WTC11 (cell line): ENCODE results near the gene SYNRG. TPM values are rescaled to one million over a fixed set of nuclear protein-coding genes. Genes with fewer than 3 reads are reported as not detected.

Experiments
- ATF3 ChIP-seq: sonication (generic); formaldehyde crosslinking; conservative IDR thresholded peaks from 2 replicates; pipeline ENCODE4 v1.8.1; 2022; ENCODE audit warnings: mild to moderate bottlenecking, missing genetic modification reagents
- E2F4 ChIP-seq: sonication (generic); formaldehyde crosslinking; IDR thresholded peaks from 2 replicates; pipeline ENCODE4 v1.8.1; 2022; ENCODE audit warnings: low read depth, mild to moderate bottlenecking, moderate library complexity, missing genetic modification reagents, borderline replicate concordance
- ERG ChIP-seq: fragments of 250-450 bp; sonication (Bioruptor Pico); IDR thresholded peaks from 2 replicates; pipeline ENCODE4 v1.8.0; 2021; ENCODE audit warnings: mild to moderate bottlenecking
- GABPB1 ChIP-seq: sonication (generic); formaldehyde crosslinking; IDR thresholded peaks from 2 replicates; pipeline ENCODE4 v1.8.1; 2023; ENCODE audit warnings: mild to moderate bottlenecking, missing genetic modification reagents
- IRF2 ChIP-seq: sonication (generic); formaldehyde crosslinking; IDR thresholded peaks from 2 replicates; pipeline ENCODE4 v1.8.0; 2022; ENCODE audit warnings: low read depth, missing genetic modification reagents, borderline replicate concordance
- ZNF281 ChIP-seq: sonication (generic); formaldehyde crosslinking; IDR thresholded peaks from 2 replicates; pipeline ENCODE4 v1.8.0; 2023; ENCODE audit warnings: mild to moderate bottlenecking, missing genetic modification reagents
- total RNA-seq: library from RNA; stranded (reverse); gene quantifications from 3 replicates; pipeline ENCODE4 v1.2.3, GENCODE V29; 2021
- TF ChIP-seq, protein P1 (sequence below): fragments of 250-450 bp; sonication (Bioruptor Pico); conservative IDR thresholded peaks from 2 replicates; pipeline ENCODE4 v1.9.0; 2021; ENCODE audit warnings: mild to moderate bottlenecking
- TF ChIP-seq, protein P2 (sequence below): sonication (generic); formaldehyde crosslinking; IDR thresholded peaks from 2 replicates; pipeline ENCODE4 v1.8.0; 2023; ENCODE audit warnings: missing genetic modification reagents, mild to moderate bottlenecking, borderline replicate concordance
- TF ChIP-seq, protein P3 (sequence below): sonication (generic); formaldehyde crosslinking; IDR thresholded peaks from 2 replicates; pipeline ENCODE4 v1.8.0; 2022; ENCODE audit warnings: mild to moderate bottlenecking, missing genetic modification reagents
- TF ChIP-seq, protein P4 (sequence below): fragments of 250-450 bp; sonication (Bioruptor Pico); IDR thresholded peaks from 2 replicates; pipeline ENCODE4 v1.9.0; 2021; ENCODE audit warnings: mild to moderate bottlenecking

Gene SYNRG
- total RNA-seq, 1 experiment from 2014 or later: 31.3 TPM

- no peak for TF ChIP-seq ATF3
- TF ChIP-seq IRF2 (CRISPR knock-in tag): no peak
- no peak for TF ChIP-seq ERG
- TF ChIP-seq ZNF281 (CRISPR knock-in tag): no peak
- TF ChIP-seq, protein P1, sequence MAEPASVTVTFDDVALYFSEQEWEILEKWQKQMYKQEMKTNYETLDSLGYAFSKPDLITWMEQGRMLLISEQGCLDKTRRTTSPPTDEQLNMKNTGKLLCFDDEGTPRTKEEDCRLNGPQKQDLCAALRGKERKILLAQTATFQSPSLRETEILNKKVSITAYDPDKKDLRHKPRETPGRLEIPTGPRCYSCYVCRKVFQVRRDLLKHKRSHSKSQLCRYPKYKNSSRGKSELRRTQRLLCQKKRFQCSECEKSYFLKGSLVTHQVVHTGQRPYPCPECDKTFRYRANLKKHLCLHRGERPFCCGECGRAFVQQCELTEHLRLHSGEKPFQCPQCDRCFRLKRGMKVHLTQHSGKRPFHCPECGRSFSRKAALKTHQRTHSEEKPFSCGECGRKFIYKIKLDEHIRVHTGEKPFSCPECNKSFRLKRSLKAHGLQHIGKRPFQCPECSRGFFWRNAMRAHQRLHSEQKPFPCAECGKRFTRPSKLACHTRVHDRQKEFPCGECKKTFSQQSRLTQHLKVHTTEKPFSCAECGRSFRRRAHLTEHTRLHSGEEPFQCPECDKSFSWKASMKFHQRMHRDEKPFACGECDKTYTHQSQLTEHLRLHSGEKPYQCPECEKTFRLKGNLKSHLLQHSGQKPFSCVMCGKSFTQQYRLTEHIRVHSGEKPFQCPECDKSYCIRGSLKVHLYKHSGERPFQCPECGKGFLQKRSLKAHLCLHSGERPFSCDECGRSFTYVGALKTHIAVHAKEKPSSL: no peak
- TF ChIP-seq, protein P2, sequence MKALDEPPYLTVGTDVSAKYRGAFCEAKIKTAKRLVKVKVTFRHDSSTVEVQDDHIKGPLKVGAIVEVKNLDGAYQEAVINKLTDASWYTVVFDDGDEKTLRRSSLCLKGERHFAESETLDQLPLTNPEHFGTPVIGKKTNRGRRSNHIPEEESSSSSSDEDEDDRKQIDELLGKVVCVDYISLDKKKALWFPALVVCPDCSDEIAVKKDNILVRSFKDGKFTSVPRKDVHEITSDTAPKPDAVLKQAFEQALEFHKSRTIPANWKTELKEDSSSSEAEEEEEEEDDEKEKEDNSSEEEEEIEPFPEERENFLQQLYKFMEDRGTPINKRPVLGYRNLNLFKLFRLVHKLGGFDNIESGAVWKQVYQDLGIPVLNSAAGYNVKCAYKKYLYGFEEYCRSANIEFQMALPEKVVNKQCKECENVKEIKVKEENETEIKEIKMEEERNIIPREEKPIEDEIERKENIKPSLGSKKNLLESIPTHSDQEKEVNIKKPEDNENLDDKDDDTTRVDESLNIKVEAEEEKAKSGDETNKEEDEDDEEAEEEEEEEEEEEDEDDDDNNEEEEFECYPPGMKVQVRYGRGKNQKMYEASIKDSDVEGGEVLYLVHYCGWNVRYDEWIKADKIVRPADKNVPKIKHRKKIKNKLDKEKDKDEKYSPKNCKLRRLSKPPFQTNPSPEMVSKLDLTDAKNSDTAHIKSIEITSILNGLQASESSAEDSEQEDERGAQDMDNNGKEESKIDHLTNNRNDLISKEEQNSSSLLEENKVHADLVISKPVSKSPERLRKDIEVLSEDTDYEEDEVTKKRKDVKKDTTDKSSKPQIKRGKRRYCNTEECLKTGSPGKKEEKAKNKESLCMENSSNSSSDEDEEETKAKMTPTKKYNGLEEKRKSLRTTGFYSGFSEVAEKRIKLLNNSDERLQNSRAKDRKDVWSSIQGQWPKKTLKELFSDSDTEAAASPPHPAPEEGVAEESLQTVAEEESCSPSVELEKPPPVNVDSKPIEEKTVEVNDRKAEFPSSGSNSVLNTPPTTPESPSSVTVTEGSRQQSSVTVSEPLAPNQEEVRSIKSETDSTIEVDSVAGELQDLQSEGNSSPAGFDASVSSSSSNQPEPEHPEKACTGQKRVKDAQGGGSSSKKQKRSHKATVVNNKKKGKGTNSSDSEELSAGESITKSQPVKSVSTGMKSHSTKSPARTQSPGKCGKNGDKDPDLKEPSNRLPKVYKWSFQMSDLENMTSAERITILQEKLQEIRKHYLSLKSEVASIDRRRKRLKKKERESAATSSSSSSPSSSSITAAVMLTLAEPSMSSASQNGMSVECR (CRISPR knock-in tag): no peak
- no peak for TF ChIP-seq GABPB1
- TF ChIP-seq, protein P3, sequence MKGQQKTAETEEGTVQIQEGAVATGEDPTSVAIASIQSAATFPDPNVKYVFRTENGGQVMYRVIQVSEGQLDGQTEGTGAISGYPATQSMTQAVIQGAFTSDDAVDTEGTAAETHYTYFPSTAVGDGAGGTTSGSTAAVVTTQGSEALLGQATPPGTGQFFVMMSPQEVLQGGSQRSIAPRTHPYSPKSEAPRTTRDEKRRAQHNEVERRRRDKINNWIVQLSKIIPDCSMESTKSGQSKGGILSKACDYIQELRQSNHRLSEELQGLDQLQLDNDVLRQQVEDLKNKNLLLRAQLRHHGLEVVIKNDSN (CRISPR knock-in tag): no peak
- TF ChIP-seq, protein P4, sequence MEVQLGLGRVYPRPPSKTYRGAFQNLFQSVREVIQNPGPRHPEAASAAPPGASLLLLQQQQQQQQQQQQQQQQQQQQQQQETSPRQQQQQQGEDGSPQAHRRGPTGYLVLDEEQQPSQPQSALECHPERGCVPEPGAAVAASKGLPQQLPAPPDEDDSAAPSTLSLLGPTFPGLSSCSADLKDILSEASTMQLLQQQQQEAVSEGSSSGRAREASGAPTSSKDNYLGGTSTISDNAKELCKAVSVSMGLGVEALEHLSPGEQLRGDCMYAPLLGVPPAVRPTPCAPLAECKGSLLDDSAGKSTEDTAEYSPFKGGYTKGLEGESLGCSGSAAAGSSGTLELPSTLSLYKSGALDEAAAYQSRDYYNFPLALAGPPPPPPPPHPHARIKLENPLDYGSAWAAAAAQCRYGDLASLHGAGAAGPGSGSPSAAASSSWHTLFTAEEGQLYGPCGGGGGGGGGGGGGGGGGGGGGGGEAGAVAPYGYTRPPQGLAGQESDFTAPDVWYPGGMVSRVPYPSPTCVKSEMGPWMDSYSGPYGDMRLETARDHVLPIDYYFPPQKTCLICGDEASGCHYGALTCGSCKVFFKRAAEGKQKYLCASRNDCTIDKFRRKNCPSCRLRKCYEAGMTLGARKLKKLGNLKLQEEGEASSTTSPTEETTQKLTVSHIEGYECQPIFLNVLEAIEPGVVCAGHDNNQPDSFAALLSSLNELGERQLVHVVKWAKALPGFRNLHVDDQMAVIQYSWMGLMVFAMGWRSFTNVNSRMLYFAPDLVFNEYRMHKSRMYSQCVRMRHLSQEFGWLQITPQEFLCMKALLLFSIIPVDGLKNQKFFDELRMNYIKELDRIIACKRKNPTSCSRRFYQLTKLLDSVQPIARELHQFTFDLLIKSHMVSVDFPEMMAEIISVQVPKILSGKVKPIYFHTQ (CRISPR knock-in tag): no peak
- no peak for TF ChIP-seq E2F4
These were observed 50.9 kb downstream of the SYNRG start (continued) for GRCh38 chr17:37558299-37558698.
